NOMO-1 (cell line): ENCODE data around the gene CELF5.
A peak's percentile ranks its signal among the peaks of the same experiment; 100 is the strongest.
"Not testable (repeated sequence)": the region's sequence is repeated elsewhere in the genome, so short reads cannot be mapped to it uniquely, and the experiment has no call there.

Experiments used
- DNase-seq, 2 experiments: peaks; one replicate each; lab custom pipeline; 2025; ENCODE audit not compliant: unreplicated experiment in 2 of 2; lab: John Stamatoyannopoulos, UW

The CELF5 gene

DNA sequence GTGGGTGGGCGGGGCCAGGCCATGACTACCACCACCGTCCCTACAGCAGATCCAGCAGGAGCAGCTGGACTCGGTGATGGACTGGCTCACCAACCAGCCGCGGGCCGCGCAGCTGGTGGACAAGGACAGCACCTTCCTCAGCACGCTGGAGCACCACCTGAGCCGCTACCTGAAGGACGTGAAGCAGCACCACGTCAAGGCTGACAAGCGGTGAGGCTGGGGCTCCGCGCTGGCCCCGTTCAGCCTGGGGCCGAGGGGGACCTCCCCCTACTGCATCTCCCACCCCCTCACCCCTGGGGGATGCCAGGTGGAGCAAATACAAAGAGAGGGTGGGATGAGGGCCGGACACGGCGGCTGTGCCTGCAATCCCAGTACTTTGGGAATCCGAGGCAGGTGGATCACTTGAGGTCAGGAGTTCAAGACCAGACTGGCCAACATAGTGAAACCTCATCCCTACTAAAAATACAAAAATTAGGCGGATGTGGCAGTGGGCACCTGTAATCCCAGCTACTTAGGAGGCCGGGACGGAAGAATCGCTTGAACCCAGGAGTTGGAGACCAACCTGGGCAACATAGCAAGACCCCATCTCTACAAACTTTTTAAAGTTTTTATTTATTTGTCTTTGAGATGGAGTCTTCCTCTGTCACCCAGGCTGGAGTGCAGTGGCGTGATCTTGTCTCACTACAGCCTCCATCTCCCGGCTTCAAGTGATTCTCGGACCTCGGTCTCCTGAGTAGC is 18.1 kb upstream of the CELF5 start:
- DNase-seq: no peak

DNA sequence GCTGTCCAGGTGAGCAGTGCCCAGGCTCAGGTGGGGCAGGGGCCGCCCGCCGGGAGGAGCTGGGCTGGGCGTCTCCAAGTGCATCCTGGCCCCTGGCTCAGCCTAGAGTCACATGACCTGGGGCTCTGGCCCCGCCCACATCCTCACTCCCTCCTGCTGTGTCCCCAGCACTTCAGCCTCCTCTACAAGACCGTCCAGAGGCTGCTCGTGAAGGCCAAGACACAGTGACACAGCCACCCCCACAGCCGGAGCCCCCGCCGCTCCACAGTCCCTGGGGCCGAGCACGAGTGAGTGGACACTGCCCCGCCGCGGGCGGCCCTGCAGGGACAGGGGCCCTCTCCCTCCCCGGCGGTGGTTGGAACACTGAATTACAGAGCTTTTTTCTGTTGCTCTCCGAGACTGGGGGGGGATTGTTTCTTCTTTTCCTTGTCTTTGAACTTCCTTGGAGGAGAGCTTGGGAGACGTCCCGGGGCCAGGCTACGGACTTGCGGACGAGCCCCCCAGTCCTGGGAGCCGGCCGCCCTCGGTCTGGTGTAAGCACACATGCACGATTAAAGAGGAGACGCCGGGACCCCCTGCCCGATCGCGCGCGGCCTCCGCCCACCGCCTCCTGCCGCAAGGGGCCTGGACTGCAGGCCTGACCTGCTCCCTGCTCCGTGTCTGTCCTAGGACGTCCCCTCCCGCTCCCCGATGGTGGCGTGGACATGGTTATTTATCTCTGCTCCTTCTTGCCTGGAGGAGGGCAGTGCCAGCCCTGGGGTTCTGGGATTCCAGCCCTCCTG is 16.8 kb upstream of the CELF5 start:
- no peak for DNase-seq

DNA sequence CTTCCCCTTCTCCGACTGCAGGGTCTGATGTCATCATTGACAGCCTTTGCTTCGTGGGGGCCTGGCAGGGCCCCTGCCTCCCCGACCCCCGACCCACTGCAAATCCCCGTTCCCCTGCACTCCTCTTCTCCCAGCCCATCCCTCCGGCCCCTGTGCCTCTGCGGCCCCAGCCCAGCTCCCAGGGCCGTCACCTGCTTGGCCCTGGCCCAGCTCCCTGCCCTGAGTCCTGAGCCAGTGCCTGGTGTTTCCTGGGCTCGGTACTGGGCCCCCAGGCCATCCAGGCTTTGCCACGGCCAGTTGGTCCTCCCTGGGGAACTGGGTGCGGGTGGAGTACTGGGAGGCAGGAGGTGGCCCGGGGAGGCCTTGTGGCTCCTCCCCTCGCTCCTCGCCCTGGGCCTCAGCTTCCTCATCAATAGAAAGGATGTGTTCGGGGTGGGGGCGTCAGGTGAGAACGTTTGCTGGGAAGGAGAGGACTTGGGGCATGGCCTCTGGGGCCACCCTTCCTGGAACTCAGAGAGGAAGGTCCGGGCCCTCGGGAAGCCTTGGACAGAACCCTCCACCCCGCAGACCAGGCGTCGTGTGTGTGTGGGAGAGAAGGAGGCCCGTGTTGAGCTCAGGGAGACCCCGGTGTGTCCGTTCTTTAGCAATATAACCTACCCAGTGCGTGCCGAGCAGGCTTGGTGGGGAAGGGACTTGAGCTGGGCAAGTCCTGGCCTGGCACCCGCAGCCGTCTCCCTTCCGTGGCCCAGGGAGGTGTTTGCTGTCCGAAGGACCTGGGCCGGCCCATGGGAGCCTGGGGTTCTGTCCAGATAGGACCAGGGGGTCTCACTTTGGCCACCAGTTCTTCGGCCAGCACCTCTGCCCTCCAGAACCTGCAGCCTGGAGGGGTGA is 15.9 kb upstream of the CELF5 start:
- no peak for DNase-seq

DNA sequence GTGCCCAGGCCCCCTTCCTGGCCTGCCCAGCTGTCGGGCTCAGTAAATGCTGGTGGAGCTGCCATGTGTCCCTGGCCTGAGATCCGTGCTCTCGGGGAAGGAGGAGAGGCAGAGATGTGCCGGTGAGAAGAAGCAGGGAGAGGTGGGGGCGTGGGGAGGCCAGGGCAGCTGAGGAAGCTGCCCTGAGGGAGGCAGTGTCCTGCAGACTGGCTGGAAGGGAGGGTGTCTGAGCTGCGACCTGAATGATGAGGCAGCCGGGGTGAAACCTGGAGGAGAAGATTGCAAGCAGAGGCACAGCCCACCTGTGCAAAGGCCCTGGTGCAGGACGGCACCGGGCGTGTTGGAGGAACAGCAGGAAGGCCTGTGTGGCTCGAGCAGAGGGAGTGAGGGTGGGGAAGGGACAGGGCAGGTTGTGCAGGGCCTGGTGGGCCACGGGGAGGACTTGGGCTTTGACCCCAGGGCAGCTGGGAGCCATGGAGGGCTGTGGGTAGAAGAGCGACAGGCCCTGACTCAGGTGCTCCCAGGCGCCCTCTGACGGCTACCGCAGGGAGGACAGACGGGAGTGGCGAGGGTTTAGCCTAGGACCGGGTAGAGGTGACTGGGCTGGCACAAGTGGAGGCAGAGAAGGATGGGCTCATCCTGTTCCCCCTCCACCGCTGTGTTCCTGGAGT is 14.0 kb upstream of the CELF5 start:
- DNase-seq: peak; percentile 23 to 28

DNA sequence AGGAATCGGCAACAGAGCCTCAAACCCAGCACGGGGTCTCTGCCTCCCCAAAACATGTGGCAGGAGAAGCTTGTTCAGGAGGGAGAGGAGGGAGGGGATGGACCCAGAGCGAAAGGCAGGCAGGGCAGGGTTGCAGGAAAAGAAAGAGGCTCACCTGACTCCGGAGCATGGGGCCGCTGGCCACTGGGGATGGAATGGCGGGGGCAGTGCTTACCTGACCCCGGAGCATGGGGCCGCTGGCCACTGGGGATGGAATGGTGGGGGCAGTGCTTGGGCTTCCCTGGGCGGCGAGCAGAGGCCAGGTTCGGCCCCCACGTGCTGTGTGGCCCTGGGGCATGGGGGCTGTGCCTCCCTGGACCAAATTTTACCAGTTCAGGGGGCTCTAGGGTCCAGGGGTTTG is 13.3 kb upstream of the CELF5 start:
- DNase-seq: no peak

DNA sequence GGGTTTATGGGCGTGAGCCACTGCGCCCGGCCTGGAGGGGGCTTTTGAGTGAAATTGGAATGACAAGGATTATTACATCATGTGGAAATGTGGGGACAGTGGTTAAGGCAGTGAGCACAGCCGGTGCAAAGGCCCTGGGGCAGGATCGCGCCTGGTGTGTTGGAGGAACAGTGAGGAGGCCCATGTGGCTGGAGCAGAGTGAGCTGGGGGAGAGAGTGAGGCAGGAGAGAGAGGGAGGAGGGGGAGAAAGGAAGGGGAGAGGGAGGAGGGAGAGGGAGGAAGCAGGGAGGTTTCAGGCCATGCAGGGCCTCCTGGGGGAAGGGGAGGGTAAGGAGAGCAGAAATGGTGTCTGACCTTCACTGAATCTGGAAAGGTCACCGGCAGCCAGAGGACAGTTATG is 11.3 kb upstream of the CELF5 start:
- DNase-seq: no peak

DNA sequence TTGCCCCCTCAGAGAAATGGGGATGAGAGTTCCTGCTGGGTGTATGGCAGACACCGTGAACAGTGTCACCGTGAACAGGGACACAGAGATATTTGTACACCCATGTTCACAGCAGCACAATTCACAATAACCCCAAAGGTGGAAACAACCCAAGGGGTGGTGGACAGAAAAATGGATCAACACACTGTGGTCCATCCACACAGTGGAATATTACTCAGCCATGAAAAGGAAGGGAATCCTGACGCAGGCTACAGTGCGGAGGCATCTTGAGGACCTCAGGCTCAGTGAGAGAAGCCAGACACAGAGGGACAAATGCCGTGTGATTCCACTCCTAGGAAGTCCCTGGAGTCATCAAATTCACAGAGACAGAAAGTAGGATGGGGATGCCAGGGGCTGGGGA is 7.6 kb upstream of the CELF5 start:
- DNase-seq: no peak

DNA sequence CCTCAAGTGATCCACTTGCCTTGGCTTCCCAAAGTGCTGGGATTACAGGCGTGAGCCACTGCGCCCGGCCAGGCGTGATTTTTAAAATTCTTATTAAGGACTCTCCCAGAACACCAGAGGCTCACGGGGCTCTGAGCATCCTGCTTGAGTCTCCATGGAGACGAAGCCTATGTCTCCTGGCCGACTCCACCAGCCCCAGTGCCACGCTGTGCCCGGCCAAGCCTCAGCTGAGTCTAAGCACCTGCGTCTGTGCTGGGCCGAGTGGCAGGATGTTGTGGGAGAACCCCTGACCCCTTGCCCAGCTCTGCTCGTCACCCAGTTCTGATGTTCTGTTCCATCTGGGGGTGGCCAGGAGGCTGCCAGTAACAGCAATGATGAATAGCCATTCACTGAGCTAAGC is 3.9 kb upstream of the CELF5 start:
- DNase-seq: no peak

DNA sequence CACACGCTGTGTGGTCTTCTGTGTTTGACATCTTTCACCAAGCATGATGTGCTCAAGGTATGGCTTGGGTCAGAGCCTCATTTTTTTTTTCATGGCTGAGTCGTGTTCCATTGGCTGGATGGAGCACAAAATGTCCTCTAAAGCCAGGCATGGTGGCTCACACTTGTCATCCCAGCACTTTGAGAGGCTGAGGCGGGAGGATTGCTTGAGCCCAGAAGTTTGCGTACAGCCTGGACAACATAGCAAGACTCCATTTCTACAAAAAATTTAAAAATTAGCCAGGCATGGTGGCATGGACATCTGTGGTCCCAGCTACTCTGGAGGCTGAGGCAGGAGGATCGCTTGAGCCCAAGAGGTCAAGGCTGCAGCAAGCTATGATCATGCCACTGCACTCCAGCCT is 2.9 kb upstream of the CELF5 start:
- not testable (repeated sequence) for DNase-seq

DNA sequence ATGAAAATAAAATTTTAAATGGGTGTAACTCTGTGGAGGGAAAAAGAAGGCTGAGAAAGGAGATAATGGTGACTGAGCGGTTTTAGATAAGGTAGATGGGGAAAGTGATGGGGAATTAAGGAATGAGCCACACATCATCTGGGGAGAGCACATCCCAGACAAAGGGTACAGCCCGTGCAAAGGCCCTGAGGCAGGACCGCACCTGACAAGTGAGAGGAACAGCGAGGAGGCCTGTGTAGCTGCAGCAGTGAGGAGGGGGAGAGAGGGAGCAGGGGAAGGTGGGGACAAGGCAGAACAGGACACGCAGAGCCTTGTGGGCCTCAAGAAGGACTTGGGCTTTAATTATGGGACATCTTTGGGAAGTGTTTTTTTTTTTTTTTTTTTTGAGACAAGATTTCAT is 1.8 kb upstream of the CELF5 start:
- no peak for DNase-seq

DNA sequence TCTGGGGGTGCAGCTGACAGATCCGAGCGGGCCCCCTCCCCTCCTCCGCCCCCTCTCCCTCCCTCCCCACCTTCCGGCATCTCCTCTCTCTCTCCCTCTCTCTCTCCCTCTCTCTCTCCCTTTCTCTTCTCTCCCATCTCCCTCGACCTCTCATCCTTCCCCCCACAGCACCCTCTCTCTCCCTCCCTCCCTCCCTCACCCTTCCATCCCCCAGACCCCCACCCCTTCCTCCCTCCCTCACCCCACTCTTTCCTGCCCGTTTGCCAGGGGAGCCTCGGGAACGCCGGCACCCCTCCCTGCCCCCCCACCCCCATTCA is 666 bp downstream of the CELF5 start:
- no peak for DNase-seq

DNA sequence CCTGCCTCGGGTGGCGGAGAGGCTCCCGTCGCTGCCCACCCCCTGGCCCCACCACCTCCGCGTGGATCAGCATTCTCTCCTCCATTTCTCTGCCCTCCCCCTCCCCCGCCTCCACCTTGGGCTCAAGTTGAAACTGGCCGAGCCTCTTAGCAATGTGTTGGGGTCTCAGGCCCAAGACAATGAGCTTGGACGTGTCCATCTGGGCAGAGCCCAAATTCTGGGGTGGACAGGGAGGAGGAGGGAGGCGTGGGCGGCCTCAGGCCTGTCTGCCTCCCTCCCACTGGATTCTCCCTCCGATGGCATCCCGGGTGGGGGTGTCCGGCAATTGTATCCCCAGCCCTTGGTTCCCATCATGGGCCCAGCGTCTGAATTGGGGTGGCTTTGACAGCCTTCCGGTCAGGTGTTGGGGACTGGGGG is 1.2 kb downstream of the CELF5 start:
- DNase-seq: no peak

DNA sequence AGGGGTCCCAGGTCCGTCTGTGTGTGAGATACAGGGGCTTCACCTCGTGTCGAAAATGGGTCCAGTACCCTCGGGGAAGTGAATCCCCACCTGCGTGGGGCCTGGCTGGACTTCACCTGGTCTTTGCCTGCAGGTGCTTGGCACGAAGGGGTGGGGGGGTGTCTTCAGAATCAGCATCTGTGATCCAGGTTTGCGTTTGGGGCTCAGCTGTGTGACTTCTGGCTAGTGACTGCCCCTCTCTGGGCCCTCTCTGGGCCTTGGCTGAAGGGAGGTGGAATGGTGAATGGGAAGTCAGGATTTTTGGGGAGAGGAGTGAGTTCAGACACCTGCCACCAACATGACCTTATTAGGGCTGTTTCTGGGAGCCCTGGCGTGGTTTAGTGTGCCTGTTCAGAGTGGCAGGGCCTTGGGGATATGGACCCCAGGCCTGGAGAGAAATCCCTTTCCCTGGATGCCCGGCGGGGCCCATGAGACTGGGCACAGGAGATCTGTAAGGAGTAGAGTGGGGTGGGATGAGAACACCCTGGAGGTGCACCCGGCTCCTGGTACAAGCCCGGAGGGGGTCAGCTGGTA is 2.7 kb downstream of the CELF5 start:
- DNase-seq: no peak

DNA sequence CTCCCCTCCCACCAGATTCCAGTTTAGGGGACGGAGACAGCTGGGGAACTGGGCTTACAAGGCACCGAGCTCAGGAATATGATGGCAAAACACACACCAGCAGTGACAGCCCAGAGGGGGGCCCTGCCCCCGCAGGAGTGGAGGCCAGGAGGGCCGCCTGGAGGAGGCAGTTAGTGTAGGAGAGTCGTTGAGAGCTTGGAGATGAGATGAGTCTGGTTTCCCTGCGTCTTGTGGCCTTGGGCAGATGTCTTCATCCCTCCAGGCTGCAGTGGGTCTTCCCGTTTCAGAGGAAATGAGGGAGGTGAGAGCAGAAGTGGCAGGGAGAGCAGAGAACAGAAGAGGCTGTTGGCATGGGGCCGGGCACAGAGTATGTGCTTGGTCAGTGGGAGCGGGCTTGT is 4.9 kb downstream of the CELF5 start:
- no peak for DNase-seq

DNA sequence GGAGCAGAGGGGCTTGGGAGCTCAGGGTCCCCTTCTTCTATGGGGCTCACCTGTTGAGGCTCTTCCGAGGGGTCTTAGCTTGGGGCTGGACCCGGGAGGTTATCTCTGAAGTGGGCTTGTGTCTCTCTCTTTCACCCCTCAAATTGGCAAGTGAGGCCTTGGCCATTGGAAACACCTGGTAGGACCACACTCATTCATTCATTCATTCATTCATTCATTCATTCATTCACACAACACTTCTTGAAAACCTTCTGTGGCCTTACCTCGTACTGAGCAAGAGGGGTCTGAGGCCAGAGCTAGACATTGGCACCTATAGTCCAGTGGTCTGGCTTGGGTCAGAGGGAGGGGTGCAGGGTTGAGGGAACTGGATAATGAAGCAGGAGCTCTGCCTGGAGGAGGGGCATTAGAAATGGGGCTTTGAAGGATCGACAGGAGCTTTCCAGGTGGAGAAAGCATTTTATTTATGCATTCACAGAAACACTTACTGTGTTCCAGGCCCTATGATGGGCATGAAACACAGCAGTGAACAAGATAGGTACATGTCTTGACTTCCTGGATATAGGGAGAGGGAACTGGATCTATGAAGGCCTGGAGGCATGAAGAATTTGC is 5.5 kb downstream of the CELF5 start:
- no peak for DNase-seq

DNA sequence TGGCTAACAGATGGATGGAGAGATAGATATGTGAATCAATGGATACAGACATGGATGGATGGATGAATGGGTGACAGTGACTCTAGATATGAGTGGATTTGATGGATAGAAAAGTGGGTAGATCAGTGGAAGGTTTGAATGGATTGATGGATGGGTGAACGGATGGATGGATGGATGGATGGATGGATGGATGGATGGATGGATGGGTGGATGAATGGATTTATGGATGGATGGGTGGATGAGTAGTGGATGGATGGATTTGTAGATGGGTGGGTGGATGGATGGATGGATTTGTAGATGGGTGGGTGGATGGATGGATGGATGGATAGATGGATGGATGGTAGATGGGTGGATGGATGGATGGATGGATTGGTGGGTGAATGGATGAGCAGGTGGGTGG is 6.8 kb downstream of the CELF5 start:
- no peak for DNase-seq

DNA sequence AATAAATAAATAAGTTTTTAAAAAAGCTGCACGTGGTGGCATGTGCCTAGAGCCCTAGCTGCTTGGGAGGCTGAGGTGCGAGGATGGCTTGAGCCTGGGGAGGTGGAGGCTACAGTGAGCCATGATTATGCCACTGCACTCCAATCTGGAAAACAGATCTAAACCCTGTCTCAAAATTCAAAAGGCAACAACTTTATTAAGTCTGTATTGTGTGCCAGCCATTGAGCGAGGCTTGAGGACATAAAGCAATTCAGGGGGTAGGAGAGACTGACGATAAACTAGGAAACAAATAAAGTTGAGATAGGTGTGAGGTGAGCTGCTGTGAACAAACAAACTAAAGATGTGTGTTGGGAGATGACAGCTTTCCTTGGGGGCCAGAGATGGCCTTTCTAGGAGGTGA is 8.7 kb downstream of the CELF5 start:
- no peak for DNase-seq

DNA sequence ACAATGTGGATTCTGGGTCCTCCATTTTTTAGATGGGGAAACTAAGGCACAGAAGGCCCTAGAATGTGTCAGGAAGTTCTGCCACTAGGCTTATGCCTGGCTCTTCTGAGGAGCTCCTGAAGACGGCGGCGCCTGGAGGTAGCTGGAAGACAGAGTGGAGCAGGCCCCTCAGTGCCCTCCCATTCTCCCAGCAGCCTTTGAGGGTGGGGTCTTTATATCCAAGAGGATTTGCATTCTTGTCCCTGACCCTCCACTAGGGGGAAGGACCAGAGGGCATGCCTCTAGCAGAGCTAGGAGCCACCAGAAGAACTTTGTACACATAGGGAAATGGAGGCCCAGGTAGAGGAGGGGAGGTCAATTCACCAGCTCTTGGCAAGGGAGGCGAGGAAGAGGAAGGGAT is 9.4 kb downstream of the CELF5 start:
- DNase-seq: no peak

DNA sequence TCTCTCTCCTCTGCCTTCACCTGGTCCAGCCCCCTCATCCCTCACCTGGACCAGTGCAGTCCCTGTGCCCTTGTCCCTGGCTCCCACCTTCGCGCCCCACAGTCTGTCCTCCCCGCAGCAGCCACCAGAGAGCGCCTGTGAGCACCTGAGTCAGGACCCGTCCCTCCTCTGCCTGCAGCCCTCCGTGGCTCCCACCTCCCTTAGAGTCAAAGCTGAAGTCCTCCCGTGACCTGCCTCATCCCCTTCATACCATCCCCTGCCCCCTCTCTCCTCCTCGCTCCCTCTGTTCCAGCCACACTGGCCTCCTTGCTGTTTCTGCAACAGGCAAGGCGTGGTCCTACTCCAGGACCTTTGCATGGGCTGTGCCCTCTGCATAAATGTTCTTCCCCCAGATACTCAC is 10.3 kb downstream of the CELF5 start:
- DNase-seq: no peak

DNA sequence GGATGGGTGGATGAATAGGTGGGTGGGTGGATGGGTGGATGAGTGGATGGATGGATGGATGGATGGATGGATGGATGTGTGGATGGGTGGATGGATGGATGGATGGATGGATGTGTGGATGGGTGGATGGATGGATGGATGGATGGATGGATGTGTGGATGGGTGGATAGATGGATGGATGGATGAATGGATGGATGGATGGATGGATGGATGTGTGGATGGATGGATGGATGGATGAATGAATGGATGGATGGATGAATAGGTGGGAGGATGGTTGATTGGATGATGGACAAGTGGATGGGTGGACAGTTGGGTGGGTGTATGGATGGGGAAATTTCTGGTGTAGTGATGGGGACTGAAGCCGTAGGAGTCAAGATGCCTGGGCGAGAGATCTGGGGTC is 11.1 kb downstream of the CELF5 start:
- DNase-seq: not testable (repeated sequence)
